ENCODE measurements around the gene MAPK8IP1. TPM values are rescaled to one million over a fixed set of nuclear protein-coding genes. Genes with fewer than 3 reads are reported as not detected.

Gene MAPK8IP1
- total and polyA plus RNA-seq, 7 donors, result 1.2 to 15.5 (median 4.9) TPM

DNA sequence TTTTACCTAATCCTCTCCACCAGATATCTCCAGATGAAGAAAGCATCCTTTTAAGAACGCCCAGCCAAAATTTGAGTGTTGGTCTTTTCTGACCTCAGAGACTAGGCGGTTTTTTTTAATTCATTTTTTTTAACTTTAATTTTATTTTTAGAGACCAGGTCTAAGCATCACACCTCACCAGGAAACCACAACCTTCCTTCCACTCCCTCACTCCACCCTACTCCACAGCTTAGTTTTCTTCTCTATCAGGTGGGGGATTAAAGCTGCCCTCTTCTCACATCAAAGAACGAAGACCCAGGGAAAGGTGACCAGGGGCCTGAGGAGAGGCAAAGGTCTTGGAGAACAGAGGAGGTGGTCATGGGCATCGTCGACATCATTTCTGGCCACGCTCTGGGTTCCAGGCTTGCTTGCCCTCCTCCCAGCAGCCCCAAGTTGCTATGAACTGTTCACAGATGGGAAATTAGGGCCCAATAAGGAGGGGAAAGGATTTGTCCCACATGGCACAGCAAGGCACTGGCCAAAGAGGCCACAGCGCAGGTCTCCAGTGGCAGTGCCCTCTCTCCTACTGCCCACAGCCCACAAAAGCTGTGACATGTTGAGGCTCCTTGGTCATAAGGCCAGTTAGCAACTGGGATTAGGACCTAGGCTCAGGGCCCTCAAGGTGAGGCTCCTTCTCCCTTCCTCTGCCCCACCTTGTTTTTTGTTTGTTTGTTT is 33.7 kb downstream of the MAPK8IP1 start:
- peaks cover 15 to 26% (median 20%) of the 10 kb centered on the region in 3 donors for H3K27me3 ChIP-seq
- peak overlapping the region in 3 of 4 donors; percentile 85 to 96 (median 86) for H3K4me3 ChIP-seq
- WGBS, 2 donors, result 63 to 68% methylated on average over 7 of the region's 7 CpGs
- peak overlapping the region; percentile 90 to 92 (median 91) for H3K27ac ChIP-seq
- TF ChIP-seq, protein P1, sequence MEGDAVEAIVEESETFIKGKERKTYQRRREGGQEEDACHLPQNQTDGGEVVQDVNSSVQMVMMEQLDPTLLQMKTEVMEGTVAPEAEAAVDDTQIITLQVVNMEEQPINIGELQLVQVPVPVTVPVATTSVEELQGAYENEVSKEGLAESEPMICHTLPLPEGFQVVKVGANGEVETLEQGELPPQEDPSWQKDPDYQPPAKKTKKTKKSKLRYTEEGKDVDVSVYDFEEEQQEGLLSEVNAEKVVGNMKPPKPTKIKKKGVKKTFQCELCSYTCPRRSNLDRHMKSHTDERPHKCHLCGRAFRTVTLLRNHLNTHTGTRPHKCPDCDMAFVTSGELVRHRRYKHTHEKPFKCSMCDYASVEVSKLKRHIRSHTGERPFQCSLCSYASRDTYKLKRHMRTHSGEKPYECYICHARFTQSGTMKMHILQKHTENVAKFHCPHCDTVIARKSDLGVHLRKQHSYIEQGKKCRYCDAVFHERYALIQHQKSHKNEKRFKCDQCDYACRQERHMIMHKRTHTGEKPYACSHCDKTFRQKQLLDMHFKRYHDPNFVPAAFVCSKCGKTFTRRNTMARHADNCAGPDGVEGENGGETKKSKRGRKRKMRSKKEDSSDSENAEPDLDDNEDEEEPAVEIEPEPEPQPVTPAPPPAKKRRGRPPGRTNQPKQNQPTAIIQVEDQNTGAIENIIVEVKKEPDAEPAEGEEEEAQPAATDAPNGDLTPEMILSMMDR (IDR thresholded peaks at IDR 0.05), result no peak
- TF ChIP-seq EP300 (IDR thresholded peaks at IDR 0.05), result no peak
- TF ChIP-seq POLR2AphosphoS5 (IDR thresholded peaks at IDR 0.05), result no peak
- TF ChIP-seq POLR2A (IDR thresholded peaks at IDR 0.05), result no peak
- DNase-seq, result peak; percentile 54
- no peaks in the 10 kb centered on the region for H3K9me3 ChIP-seq
- peaks cover 3 to 19% (median 11%) of the 10 kb centered on the region in 4 donors for H3K36me3 ChIP-seq
- peaks cover 0 to 38% (median 32%) of the 10 kb centered on the region in 4 donors for H3K4me1 ChIP-seq
- intact Hi-C loops (cut with DNase I), result loop anchor here (1.0 kb wide), 2 partner anchors 114 to 202 kb away; partner anchors contain the start of genes PHF21A and SLC35C1

DNA sequence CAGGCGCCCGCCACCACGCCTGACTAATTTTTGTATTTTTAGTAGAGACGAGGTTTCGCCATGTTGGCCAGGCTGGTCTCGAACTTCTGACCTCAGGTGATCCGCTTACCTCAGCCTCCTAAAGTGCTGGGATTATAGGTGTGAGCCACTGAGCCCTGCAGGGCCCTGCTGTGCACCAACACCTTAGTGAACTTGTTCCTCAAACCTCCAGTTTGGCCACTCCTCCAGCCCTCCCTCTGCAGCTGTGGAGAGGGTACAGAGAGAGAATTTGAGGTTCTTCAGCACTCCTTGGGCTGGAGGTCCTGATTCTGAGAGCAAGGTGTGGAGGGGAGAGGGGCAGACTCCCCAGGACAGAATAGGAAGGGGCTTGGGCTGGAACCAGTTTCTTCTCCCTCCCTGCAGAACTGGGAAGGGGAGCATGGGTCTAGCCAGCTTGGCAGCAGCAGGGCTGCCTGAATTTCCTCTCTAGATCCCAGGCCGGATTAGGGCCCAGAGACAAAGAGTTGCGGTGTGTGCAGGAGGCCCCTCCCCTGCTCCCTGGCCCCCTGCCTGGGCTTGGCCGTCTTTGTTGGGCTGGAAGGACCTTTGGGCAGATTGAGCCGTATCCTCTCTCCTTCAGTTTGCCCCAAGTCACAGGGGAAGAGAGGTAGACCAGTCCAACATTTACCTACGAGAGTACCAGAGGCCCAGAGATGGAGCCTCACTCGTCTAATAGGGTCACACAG is 34.5 kb downstream of the MAPK8IP1 start:
- H3K36me3 ChIP-seq, result peaks cover 0 to 11% (median 4%) of the 10 kb centered on the region in 4 donors
- TF ChIP-seq POLR2A (IDR thresholded peaks at IDR 0.05) (no peak), EP300 (IDR thresholded peaks at IDR 0.05) (no peak), POLR2AphosphoS5 (IDR thresholded peaks at IDR 0.05) (no peak)
- TF ChIP-seq, protein P1 (IDR thresholded peaks at IDR 0.05), result no peak
- H3K27me3 ChIP-seq, result peaks cover 15 to 28% (median 20%) of the 10 kb centered on the region in 3 donors
- WGBS, 2 donors, result 83 to 88% methylated on average over 13 of the region's 13 CpGs
- intact Hi-C loops (cut with DNase I), result no loop called here
- H3K4me3 ChIP-seq, result no peak overlapping the region
- no peaks in the 10 kb centered on the region for H3K9me3 ChIP-seq
- peak; percentile 58 for DNase-seq
- H3K4me1 ChIP-seq, result peaks cover 0 to 38% (median 32%) of the 10 kb centered on the region in 4 donors
- H3K27ac ChIP-seq, result no peak overlapping the region

DNA sequence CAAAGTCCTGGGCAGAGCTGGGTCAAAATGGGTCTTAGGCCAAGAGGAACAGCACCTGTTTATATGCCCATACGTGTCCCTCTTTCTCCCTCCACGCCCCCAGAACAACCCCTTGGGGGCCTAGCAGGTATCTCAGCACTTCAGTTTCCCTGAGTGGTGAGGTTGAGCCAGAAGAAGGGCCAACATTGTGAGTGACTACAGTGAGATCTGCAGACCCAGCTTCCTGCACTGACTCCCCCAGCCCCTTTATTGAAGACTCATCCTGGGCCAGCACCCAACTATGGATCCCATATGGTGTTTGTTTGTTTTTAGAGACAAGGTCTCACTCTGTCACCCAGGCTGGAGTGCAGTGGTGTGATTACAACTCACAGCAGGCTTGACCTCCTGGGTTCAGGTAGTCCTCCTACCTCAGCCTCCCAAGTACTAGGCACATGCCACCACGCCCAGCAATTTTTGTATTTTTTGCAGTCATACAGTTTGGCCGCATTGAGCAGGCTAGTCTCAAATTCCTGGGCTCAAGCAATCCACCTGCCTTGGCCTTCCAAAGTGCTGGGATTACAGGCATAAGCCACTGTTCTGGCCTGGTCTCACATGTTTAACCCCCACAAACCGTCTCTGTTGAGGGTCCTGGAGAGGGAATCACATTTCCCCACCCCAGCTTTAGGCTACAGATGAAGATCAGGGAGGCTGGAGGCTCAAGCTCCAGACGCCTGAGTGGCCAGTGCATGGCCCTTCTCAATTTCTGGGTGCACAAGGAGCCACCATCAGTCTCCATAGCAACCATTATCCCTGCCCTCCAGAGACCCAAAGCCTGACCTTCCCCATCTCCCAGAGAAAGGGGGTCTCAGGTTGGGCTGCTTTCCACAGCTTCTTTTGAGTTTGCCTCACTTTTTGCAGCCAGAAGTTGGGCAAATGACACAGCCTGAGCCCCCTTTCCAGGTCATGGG is 35.4 kb downstream of the MAPK8IP1 start:
- H3K36me3 ChIP-seq, result peaks cover 0 to 2% (median 0%) of the 10 kb centered on the region in 4 donors
- intact Hi-C loops (cut with DNase I), result no loop called here
- no peak for TF ChIP-seq EP300 (IDR thresholded peaks at IDR 0.05)
- no peak for TF ChIP-seq POLR2A (IDR thresholded peaks at IDR 0.05)
- TF ChIP-seq POLR2AphosphoS5 (IDR thresholded peaks at IDR 0.05), result no peak
- TF ChIP-seq, protein P1 (IDR thresholded peaks at IDR 0.05), result no peak
- 84 to 91% methylated on average over 6 of the region's 6 CpGs for WGBS, 2 donors
- no peaks in the 10 kb centered on the region for H3K9me3 ChIP-seq
- no peak overlapping the region for H3K27ac ChIP-seq
- DNase-seq, result peak; percentile 42
- H3K27me3 ChIP-seq, result peaks cover 15 to 34% (median 20%) of the 10 kb centered on the region in 3 donors
- peaks cover 0 to 38% (median 32%) of the 10 kb centered on the region in 4 donors for H3K4me1 ChIP-seq
- H3K4me3 ChIP-seq, result no peak overlapping the region

All from sigmoid colon (tissue), 7 donors.